ENCODE measurements around the gene PRRX2.

PRRX2 gene

GRCh38 chr9:129644902-129645301 lies 20.5 kb upstream of the PRRX2 start:
- Histone ChIP-seq H3K9ac (ENCODE audit: low read length) (no peak overlapping the region), H3F3A (ENCODE audit: insufficient read depth, low read length) (no peaks in the 10 kb centered on the region), H3K9me3 (ENCODE audit: low read length) (no peaks in the 10 kb centered on the region), H3K36me3 (ENCODE audit: insufficient read depth, low read length) (no peaks in the 10 kb centered on the region), H3K4me1 (ENCODE audit: insufficient read depth, low read length, severe bottlenecking) (peaks cover 15% of the 10 kb centered on the region), H3K4me2 (ENCODE audit: low read length) (no peak overlapping the region), H3K9me2 (ENCODE audit: low read depth, low read length) (no peaks in the 10 kb centered on the region), H3K4me3 (ENCODE audit: low read depth, low read length, poor library complexity, severe bottlenecking) (no peak overlapping the region), H3K79me2 (ENCODE audit: insufficient read depth, low read length) (no peaks in the 10 kb centered on the region), H2AFZ (ENCODE audit: low read length) (no peak overlapping the region), H3K27me3 (ENCODE audit: insufficient read depth, low read length) (no peaks in the 10 kb centered on the region), H4K20me1 (ENCODE audit: insufficient read depth, low read length) (no peaks in the 10 kb centered on the region), H3K27ac (ENCODE audit: low read depth, low read length, poor library complexity, severe bottlenecking) (no peak overlapping the region)
- TF ChIP-seq EZH2 (IDR thresholded peaks at IDR 0.05; ENCODE audit: borderline replicate concordance, low read length) (no peak), CTCF (IDR thresholded peaks at IDR 0.05; ENCODE audit: low read length) (no peak)

- no peak for TF ChIP-seq CTCF (IDR thresholded peaks at IDR 0.05; ENCODE audit: low read length)
- no peak for TF ChIP-seq EZH2 (IDR thresholded peaks at IDR 0.05; ENCODE audit: borderline replicate concordance, low read length)
- H3K79me2 ChIP-seq (ENCODE audit: insufficient read depth, low read length) = no peaks in the 10 kb centered on the region
- H3K27ac ChIP-seq (ENCODE audit: low read depth, low read length, poor library complexity, severe bottlenecking) = no peak overlapping the region
- no peak overlapping the region for H3K9ac ChIP-seq (ENCODE audit: low read length)
- H3K9me3 ChIP-seq (ENCODE audit: low read length) = no peaks in the 10 kb centered on the region
- H3K4me3 ChIP-seq (ENCODE audit: low read depth, low read length, poor library complexity, severe bottlenecking) = no peak overlapping the region
- H3F3A ChIP-seq (ENCODE audit: insufficient read depth, low read length) = no peaks in the 10 kb centered on the region
- H3K9me2 ChIP-seq (ENCODE audit: low read depth, low read length) = no peaks in the 10 kb centered on the region
- no peak overlapping the region for H2AFZ ChIP-seq (ENCODE audit: low read length)
- H3K36me3 ChIP-seq (ENCODE audit: insufficient read depth, low read length) = no peaks in the 10 kb centered on the region
- H3K4me2 ChIP-seq (ENCODE audit: low read length) = no peak overlapping the region
- H3K4me1 ChIP-seq (ENCODE audit: insufficient read depth, low read length, severe bottlenecking) = peaks cover 1% of the 10 kb centered on the region
- H3K27me3 ChIP-seq (ENCODE audit: insufficient read depth, low read length) = no peaks in the 10 kb centered on the region
- no peaks in the 10 kb centered on the region for H4K20me1 ChIP-seq (ENCODE audit: insufficient read depth, low read length)
These were observed 19.2 kb upstream of the PRRX2 start for GRCh38 chr9:129646252-129646651.

- H3K9me2 ChIP-seq (ENCODE audit: low read depth, low read length) = no peaks in the 10 kb centered on the region
- H3K27ac ChIP-seq (ENCODE audit: low read depth, low read length, poor library complexity, severe bottlenecking) = no peak overlapping the region
- no peaks in the 10 kb centered on the region for H3K9me3 ChIP-seq (ENCODE audit: low read length)
- no peaks in the 10 kb centered on the region for H3K4me1 ChIP-seq (ENCODE audit: insufficient read depth, low read length, severe bottlenecking)
- H3K79me2 ChIP-seq (ENCODE audit: insufficient read depth, low read length) = no peaks in the 10 kb centered on the region
- no peak overlapping the region for H3K9ac ChIP-seq (ENCODE audit: low read length)
- no peaks in the 10 kb centered on the region for H3K27me3 ChIP-seq (ENCODE audit: insufficient read depth, low read length)
- no peak overlapping the region for H3K4me2 ChIP-seq (ENCODE audit: low read length)
- TF ChIP-seq EZH2 (IDR thresholded peaks at IDR 0.05; ENCODE audit: borderline replicate concordance, low read length) = no peak
- TF ChIP-seq CTCF (IDR thresholded peaks at IDR 0.05; ENCODE audit: low read length) = no peak
- no peaks in the 10 kb centered on the region for H3K36me3 ChIP-seq (ENCODE audit: insufficient read depth, low read length)
- no peak overlapping the region for H2AFZ ChIP-seq (ENCODE audit: low read length)
- H3F3A ChIP-seq (ENCODE audit: insufficient read depth, low read length) = no peaks in the 10 kb centered on the region
- H4K20me1 ChIP-seq (ENCODE audit: insufficient read depth, low read length) = no peaks in the 10 kb centered on the region
- H3K4me3 ChIP-seq (ENCODE audit: low read depth, low read length, poor library complexity, severe bottlenecking) = no peak overlapping the region
These were observed 18.8 kb upstream of the PRRX2 start for GRCh38 chr9:129646654-129647053.

Data from OCI-LY1 (cell line).